Measurements from ENCODE around the gene TBC1D9.

TBC1D9 gene

GRCh38 chr4:140719686-140720085 lies 36.5 kb downstream of the TBC1D9 start:
- DNase-seq, result no peak

GRCh38 chr4:140719022-140719421 lies 37.2 kb downstream of the TBC1D9 start:
- DNase-seq, result no peak

GRCh38 chr4:140718241-140718952 lies 37.8 kb downstream of the TBC1D9 start:
- DNase-seq, result no peak

- DNase-seq, result no peak
Measured at GRCh38 chr4:140717313-140717712, 38.9 kb downstream of the TBC1D9 start.

GRCh38 chr4:140715119-140715518 lies 41.1 kb downstream of the TBC1D9 start:
- DNase-seq, result no peak

GRCh38 chr4:140711910-140712309 lies 44.3 kb downstream of the TBC1D9 start:
- DNase-seq, result no peak

GRCh38 chr4:140710908-140711622 lies 45.1 kb downstream of the TBC1D9 start:
- DNase-seq, result no peak

- no peak for DNase-seq
Measured at GRCh38 chr4:140707325-140707724, 48.9 kb downstream of the TBC1D9 start.

GRCh38 chr4:140706665-140707064 lies 49.5 kb downstream of the TBC1D9 start:
- DNase-seq, result no peak

- DNase-seq, result no peak
Measured at GRCh38 chr4:140706276-140706625, 49.9 kb downstream of the TBC1D9 start.

GRCh38 chr4:140705625-140706275 lies 50.4 kb downstream of the TBC1D9 start:
- DNase-seq, result no peak

- DNase-seq, result no peak
Measured at GRCh38 chr4:140704964-140705363, 51.2 kb downstream of the TBC1D9 start.

GRCh38 chr4:140704392-140704960 lies 51.7 kb downstream of the TBC1D9 start:
- no peak for DNase-seq

GRCh38 chr4:140703463-140703862 lies 52.7 kb downstream of the TBC1D9 start:
- DNase-seq, result no peak

- no peak for DNase-seq
Measured at GRCh38 chr4:140702096-140702757, 54.0 kb downstream of the TBC1D9 start.

- no peak for DNase-seq
Measured at GRCh38 chr4:140701071-140701470, 55.1 kb downstream of the TBC1D9 start.

GRCh38 chr4:140697709-140698560 lies 58.2 kb downstream of the TBC1D9 start:
- no peak for DNase-seq

- no peak for DNase-seq
Measured at GRCh38 chr4:140695483-140695882, 60.7 kb downstream of the TBC1D9 start.

- no peak for DNase-seq
Measured at GRCh38 chr4:140693562-140693961, 62.6 kb downstream of the TBC1D9 start.

GRCh38 chr4:140691369-140691768 lies 64.8 kb downstream of the TBC1D9 start:
- no peak for DNase-seq

GRCh38 chr4:140690093-140690492 lies 66.1 kb downstream of the TBC1D9 start:
- no peak for DNase-seq

GRCh38 chr4:140689623-140690022 lies 66.6 kb downstream of the TBC1D9 start:
- no peak for DNase-seq

All from cortex of kidney (tissue), 1 donor.